ENCODE data around the gene SNX19.

- TF ChIP-seq, protein P1, sequence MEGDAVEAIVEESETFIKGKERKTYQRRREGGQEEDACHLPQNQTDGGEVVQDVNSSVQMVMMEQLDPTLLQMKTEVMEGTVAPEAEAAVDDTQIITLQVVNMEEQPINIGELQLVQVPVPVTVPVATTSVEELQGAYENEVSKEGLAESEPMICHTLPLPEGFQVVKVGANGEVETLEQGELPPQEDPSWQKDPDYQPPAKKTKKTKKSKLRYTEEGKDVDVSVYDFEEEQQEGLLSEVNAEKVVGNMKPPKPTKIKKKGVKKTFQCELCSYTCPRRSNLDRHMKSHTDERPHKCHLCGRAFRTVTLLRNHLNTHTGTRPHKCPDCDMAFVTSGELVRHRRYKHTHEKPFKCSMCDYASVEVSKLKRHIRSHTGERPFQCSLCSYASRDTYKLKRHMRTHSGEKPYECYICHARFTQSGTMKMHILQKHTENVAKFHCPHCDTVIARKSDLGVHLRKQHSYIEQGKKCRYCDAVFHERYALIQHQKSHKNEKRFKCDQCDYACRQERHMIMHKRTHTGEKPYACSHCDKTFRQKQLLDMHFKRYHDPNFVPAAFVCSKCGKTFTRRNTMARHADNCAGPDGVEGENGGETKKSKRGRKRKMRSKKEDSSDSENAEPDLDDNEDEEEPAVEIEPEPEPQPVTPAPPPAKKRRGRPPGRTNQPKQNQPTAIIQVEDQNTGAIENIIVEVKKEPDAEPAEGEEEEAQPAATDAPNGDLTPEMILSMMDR (IDR thresholded peaks at IDR 0.05) = no peak
- no peak for TF ChIP-seq POLR2AphosphoS5 (IDR thresholded peaks at IDR 0.05)
These were observed 83.5 kb downstream of the SNX19 start for GRCh38 chr11:130832566-130833425.
